ENCODE measurements around the gene FARP1. TPM values are rescaled to one million over a fixed set of nuclear protein-coding genes. Genes with fewer than 3 reads are reported as not detected.

Gene FARP1
- total RNA-seq, 1 donor from 2014 or later = 110 TPM

GRCh38 chr13:98286799-98287198 lies 143.9 kb downstream of the FARP1 start:
- intact Hi-C loops (cut with DNase I) = no loop called here
- TF ChIP-seq CTCF (IDR thresholded peaks at IDR 0.05) = no peak

DNA sequence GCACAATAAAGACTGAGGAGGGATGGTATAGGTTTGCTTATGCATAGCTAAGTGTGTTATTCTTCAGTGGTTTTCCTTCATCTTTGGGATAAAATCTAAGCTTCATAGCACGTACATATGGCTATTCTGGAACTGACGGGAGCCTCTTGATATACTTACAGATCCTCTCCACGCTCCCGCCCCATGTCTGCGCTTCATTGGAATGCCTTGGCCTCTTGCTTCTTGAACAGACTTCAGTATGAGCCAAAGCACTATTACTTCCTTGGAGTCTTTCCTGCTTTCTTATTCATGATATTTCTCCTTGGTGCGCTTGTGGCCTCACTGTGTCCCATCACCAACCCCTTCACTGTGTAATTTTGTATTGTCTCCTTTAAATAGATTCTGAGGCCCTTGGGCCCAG lies 145.3 kb downstream of the FARP1 start:
- Histone ChIP-seq H3K9me3 (no peaks in the 10 kb centered on the region), H3K4me1 (peaks cover 13% of the 10 kb centered on the region), H3K36me3 (no peaks in the 10 kb centered on the region), H3K27ac (no peak overlapping the region), H3K4me3 (no peak overlapping the region), H3K27me3 (ENCODE audit: low read depth) (no peaks in the 10 kb centered on the region)
- intact Hi-C loops (cut with DNase I) = no loop called here
- DNase-seq = no peak
- TF ChIP-seq CTCF (IDR thresholded peaks at IDR 0.05) = no peak
- ATAC-seq = no peak

More at GRCh38 chr13:98286799-98287198, 143.9 kb downstream of the FARP1 start:
- Histone ChIP-seq H3K9me3 (no peaks in the 10 kb centered on the region), H3K27ac (no peak overlapping the region), H3K4me3 (no peak overlapping the region), H3K36me3 (no peaks in the 10 kb centered on the region), H3K27me3 (ENCODE audit: low read depth) (no peaks in the 10 kb centered on the region), H3K4me1 (no peaks in the 10 kb centered on the region)
- DNase-seq (no peak), ATAC-seq (no peak)

DNA sequence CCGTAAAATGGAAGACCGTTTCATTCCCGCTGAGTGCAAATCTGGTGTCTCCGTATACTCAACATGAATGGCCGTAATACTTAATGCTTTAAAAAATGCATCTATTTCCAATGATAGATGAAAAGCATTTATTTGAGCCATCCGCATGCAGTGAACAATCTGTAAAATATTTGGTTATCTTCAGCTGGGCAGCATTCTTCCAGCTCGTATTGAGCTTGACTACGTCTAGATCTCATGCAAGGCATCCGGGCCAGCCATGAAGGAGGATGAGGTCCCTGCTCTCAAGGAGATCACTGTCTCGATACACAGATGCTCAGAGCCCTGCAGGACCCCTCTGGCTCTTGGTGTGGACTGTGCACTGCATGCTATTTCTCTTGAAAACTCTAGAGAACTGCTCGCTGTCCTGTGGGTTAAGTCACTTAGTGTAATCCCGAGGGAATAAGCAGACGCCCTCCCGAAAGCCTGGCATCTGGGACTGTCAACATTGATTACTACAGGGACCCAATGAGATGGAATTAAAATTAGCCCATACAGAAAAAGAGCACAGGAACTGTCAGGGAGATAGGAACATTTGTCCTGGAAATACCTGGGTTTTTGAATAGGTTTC lies 146.5 kb downstream of the FARP1 start:
- intact Hi-C loops (cut with DNase I) = no loop called here
- Histone ChIP-seq H3K27ac (no peak overlapping the region), H3K36me3 (no peaks in the 10 kb centered on the region), H3K4me3 (no peak overlapping the region), H3K4me1 (peaks cover 14% of the 10 kb centered on the region), H3K27me3 (ENCODE audit: low read depth) (no peaks in the 10 kb centered on the region), H3K9me3 (no peaks in the 10 kb centered on the region)
- DNase-seq = no peak
- no peak for TF ChIP-seq CTCF (IDR thresholded peaks at IDR 0.05)
- ATAC-seq = no peak

GRCh38 chr13:98290261-98290660 lies 147.4 kb downstream of the FARP1 start:
- no peaks in the 10 kb centered on the region for H3K9me3 ChIP-seq
- peaks cover 14% of the 10 kb centered on the region for H3K4me1 ChIP-seq
- DNase-seq (no peak), ATAC-seq (no peak)
- no peaks in the 10 kb centered on the region for H3K36me3 ChIP-seq
- no peak for TF ChIP-seq CTCF (IDR thresholded peaks at IDR 0.05)
- H3K27me3 ChIP-seq (ENCODE audit: low read depth) = no peaks in the 10 kb centered on the region
- intact Hi-C loops (cut with DNase I) = no loop called here
- no peak overlapping the region for H3K4me3 ChIP-seq
- H3K27ac ChIP-seq = no peak overlapping the region

- H3K4me1 ChIP-seq = peaks cover 14% of the 10 kb centered on the region
- no peak overlapping the region for H3K4me3 ChIP-seq
- H3K27me3 ChIP-seq (ENCODE audit: low read depth) = no peaks in the 10 kb centered on the region
- intact Hi-C loops (cut with DNase I) = no loop called here
- DNase-seq (no peak), ATAC-seq (no peak)
- H3K36me3 ChIP-seq = no peaks in the 10 kb centered on the region
- H3K9me3 ChIP-seq = no peaks in the 10 kb centered on the region
- TF ChIP-seq CTCF (IDR thresholded peaks at IDR 0.05) = no peak
- H3K27ac ChIP-seq = no peak overlapping the region
These were observed 148.8 kb downstream of the FARP1 start for GRCh38 chr13:98291658-98292057.

Measured in lower lobe of right lung (tissue), 2 donors.